Dendritic cell treated with granulocyte-macrophage colony-stimulating factor and Interleukin-4, amounts not matched to agents 40 ng/mL and 50 ng/mL, for 4 days (primary cell): Measurements from ENCODE around the gene BRAT1.
A peak's percentile ranks its signal among the peaks of the same experiment; 100 is the strongest.

Experiments used
- H3K27ac Mint-ChIP-seq: one replicate; pipeline ENCODE4 v1.8.0; 2022; ENCODE audit warnings: mild to moderate bottlenecking, mixed read lengths
- H3K27me3 Mint-ChIP-seq: one replicate; pipeline ENCODE4 v1.8.0; 2022; ENCODE audit warnings: mild to moderate bottlenecking, mixed read lengths
- H3K36me3 Mint-ChIP-seq: one replicate; pipeline ENCODE4 v1.8.0; 2022; ENCODE audit warnings: low read depth, mixed read lengths
- H3K4me1 Mint-ChIP-seq: one replicate; pipeline ENCODE4 v1.8.0; 2022; ENCODE audit warnings: low read depth, mixed read lengths
- H3K4me3 Mint-ChIP-seq: one replicate; pipeline ENCODE4 v1.8.0; 2022; ENCODE audit warnings: mild to moderate bottlenecking, moderate library complexity, mixed read lengths
- H3K9me3 Mint-ChIP-seq: one replicate; pipeline ENCODE4 v1.8.0; 2022; ENCODE audit warnings: mixed read lengths
- intact Hi-C: fragments of 100-400 bp; cut with micrococcal nuclease; formaldehyde crosslinking; loops from one replicate; pipeline ENCODE4 v1.15.0; 2022

Gene BRAT1

DNA sequence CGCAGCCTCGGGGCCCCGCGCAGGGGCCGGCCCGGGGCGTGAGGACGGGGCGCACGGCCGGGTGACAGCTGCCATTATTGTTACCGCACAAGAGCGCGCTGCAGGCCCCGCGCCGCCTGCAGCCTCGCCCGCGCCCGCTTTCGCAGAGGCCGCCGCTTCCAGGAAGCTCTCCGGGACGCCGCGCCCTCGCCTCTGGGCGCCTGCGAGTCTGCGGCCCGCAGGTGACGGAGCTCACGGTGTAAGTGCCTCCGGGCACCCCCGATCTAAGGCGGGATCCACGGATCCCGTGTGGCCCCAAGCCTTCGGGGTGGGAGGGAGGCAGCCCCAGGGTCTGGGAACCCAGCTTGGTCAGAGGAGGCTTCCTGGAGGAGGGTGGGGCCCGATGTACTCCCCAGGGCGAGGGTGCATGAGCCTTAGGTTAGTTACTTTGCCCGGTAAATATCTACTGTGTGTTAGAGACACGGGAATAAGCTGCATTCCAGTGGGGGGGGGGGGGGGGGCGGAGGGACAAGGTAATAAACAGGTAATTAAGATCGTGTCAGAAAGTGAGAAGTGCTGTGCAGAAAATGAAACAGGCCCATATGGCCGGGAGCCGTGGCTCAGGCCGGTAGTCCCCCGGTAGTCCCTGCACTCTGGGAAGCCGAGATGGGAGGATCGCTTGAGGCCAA, 4.1 kb upstream of the BRAT1 start:
- Mint-ChIP-seq H3K9me3 (no peaks in the 10 kb centered on the region), H3K27me3 (no peaks in the 10 kb centered on the region), H3K4me3 (peak overlapping the region; percentile 85), H3K27ac (peak overlapping the region; percentile 76), H3K36me3 (peaks cover 20% of the 10 kb centered on the region), H3K4me1 (peaks cover 40% of the 10 kb centered on the region)
- intact Hi-C loops: loop anchor here (5.0 kb wide), 3 partner anchors 37 to 83 kb away; partner anchors contain the start of gene GRIFIN

DNA sequence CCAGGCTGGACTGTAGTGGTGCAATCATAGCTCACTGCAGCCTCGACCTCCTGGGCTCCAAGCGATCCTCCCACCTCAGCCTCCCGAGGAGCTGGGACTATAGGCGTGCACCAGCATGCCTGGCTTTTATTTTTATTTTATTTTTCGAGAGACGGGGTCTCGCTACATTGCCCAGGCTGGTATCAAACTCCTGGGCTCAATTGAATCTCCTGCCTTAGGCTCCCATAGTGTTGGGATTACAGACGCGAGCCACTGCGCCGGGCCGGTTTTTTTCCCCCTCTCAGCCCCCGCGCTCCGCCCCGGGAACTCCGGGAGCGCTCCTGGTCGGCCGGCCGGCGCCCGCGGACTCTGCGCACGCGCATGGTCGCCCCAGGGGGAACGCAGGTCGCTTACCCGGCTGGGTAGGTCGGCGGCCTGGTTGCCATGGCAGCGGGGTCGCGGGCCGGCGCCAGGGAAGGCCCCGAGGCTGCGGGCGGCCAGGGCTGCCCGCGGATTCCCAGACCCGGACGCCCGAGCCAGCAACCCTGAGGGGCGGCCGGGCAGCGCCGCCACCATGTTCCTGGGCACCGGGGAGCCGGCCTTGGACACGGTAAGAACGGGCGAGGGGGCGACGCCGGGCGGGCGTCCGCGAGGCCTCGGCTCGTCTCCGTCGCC, 3.4 kb upstream of the BRAT1 start, which contains the start of gene IQCE:
Gene IQCE, plus strand, starts transcription at position 351 of the 654 bp plus-strand sequence. Its CDS starts 203 bp downstream, at position 554.
- no peaks in the 10 kb centered on the region for H3K27me3 Mint-ChIP-seq
- peaks cover 47% of the 10 kb centered on the region for H3K4me1 Mint-ChIP-seq
- peaks cover 22% of the 10 kb centered on the region for H3K36me3 Mint-ChIP-seq
- H3K4me3 Mint-ChIP-seq: peak within 1 kb of the TSS; percentile 85
- intact Hi-C loops: loop anchor here (5.0 kb wide), 3 partner anchors 36 to 84 kb away; partner anchors contain the start of gene GRIFIN
- no peaks in the 10 kb centered on the region for H3K9me3 Mint-ChIP-seq
- H3K27ac Mint-ChIP-seq: peak within 1 kb of the TSS; percentile 76

DNA sequence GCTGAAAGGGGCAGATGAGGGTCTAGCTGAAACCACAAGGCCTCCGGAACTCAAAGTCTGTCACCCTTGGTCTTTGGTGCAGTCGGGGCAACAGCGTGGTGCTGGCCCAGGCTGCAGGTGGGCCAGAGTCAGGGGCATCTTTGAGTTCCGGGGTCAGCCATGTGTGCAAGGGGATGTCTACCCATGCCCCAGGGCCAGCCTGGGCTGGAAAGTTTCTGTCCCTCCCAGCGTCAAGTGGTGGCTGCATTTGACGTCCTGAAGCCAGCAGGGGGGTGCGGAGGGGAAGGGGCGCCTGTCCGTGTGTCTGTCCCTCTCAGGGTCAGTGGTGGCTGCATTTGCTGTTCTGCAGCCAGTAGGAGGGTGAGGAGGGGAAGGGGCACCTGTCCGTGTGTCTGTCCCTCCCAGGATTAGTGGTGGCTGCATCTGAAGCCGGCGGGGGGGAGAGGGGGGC, 638 bp downstream of the BRAT1 start:
- Mint-ChIP-seq H3K27ac (peak overlapping the region; percentile 97), H3K9me3 (no peaks in the 10 kb centered on the region), H3K4me1 (peaks cover 48% of the 10 kb centered on the region), H3K36me3 (peaks cover 48% of the 10 kb centered on the region), H3K27me3 (no peaks in the 10 kb centered on the region), H3K4me3 (peak overlapping the region; percentile 86)
- intact Hi-C loops: loop anchor here (5.0 kb wide), 3 partner anchors 32 to 88 kb away; partner anchors contain the start of gene GRIFIN

DNA sequence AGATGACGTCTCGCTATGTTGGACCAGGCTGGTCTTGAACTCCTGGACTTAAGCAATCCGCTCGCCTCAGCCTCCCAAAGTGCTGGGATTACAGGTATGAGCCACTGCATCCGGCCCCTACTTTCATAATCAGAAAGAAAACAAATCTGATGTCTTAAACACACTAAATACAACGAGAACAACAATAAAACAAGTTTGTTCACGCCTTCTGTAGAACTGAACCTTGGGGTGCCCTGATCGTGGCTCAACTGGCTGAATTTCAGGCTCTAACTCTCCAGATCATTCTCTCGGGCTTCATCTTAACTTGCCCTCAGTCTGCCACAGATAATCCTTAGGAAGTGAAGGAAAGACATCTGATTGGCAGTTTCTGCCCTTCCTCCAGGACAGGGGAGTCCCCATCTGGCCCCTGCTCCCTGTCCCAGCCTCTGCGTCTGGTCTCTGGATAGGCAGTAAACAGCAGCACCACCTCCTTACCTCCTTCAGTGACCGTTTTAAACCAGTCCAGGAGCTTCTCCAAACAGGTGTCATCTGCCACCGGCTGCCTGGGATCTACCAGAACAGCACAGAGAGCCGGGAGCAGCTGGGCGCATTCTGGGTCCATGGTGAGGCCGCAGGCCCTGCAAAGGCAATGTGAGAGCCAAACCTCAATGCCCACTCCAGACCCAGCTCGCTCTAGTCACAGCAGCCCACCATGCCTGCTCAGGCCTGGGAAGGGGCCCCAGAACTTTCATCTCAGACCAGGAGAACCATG, 1.3 kb downstream of the BRAT1 start:
- peak overlapping the region; percentile 86 for H3K4me3 Mint-ChIP-seq
- peaks cover 55% of the 10 kb centered on the region for H3K36me3 Mint-ChIP-seq
- no peaks in the 10 kb centered on the region for H3K9me3 Mint-ChIP-seq
- H3K4me1 Mint-ChIP-seq: peaks cover 48% of the 10 kb centered on the region
- intact Hi-C loops: no loop called here
- H3K27me3 Mint-ChIP-seq: no peaks in the 10 kb centered on the region
- peak overlapping the region; percentile 97 for H3K27ac Mint-ChIP-seq

DNA sequence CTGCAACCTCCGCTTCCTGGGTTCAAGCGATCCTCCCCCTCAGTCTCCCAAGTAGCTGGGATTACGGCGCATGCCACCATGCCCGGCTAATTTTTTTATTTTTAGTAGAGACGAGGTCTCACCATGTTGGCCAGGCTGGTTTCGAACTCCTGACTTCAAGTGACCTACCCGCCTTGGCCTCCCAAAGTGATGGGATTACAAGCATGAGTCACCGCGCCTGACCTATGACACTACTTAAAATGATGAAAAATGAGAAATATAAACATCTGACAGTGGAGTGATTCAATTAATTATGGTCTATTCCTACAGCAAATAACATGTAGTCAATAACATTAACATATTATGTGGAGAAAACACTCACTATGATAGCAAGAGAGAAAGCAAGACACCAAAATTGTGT, 2.2 kb downstream of the BRAT1 start:
- intact Hi-C loops: no loop called here
- Mint-ChIP-seq H3K9me3 (no peaks in the 10 kb centered on the region), H3K36me3 (peaks cover 64% of the 10 kb centered on the region), H3K4me3 (no peak overlapping the region), H3K27ac (no peak overlapping the region), H3K27me3 (no peaks in the 10 kb centered on the region), H3K4me1 (peaks cover 41% of the 10 kb centered on the region)

DNA sequence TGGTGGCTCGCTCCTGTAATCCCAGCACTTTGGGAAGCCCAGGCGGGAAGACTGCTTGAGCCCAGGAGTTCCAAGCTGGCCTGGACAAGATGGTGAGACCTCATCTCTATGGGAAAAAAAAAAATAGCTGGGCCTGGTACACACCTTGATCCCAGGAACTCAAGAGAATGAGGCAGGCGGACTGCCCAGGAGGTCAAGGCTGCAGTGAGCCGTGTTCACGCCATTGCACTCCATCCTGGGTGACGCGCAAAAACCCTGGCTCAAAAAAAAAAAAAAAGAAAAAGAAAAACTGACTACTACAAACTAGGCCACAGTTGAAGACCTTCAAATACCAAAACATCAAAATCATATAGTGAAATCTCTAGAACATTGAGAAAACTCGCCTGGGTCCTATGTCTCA, 3.9 kb downstream of the BRAT1 start:
- H3K4me1 Mint-ChIP-seq: peaks cover 28% of the 10 kb centered on the region
- no peaks in the 10 kb centered on the region for H3K27me3 Mint-ChIP-seq
- no peak overlapping the region for H3K27ac Mint-ChIP-seq
- peaks cover 81% of the 10 kb centered on the region for H3K36me3 Mint-ChIP-seq
- no peak overlapping the region for H3K4me3 Mint-ChIP-seq
- intact Hi-C loops: no loop called here
- no peaks in the 10 kb centered on the region for H3K9me3 Mint-ChIP-seq

DNA sequence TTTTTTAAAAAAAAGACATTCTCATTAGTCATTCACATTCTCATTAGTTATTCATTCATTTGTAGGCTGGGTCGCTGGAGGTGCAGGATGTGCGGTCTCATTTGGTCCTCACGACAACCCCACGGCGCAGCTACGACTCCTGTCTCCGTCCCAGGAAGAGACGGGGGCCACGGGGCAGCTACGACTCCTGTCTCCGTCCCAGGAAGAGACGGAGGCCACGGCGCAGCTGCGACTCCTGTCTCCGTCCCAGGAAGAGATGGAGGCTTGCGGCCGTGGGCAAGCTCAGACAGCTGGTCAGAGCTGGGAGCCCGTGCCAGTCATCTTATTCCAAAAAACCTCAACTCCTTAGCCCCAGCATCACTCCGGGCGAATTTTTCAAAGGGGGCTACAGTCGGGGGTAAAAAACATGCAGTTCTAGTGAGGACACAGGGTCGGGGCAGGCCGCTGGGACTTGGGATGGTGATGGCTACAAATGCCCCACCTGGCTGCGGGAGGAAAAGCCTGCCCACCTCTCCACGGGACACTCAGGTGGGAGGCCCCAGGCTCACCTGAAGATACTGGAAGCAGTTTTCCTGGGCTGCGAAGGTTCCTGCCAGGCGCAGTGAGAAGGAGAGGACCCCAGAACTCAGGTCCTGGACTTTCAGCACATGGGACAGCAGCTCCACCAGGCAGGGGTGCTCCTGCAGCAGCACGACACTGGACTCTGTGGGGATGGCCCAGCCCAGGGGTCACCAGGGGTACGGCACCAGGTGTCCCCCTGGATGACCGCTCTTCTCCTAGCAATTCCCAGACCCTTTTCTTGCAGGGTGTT, 8.3 kb downstream of the BRAT1 start:
- Mint-ChIP-seq H3K4me3 (no peak overlapping the region), H3K9me3 (no peaks in the 10 kb centered on the region), H3K4me1 (peaks cover 27% of the 10 kb centered on the region), H3K27ac (no peak overlapping the region), H3K36me3 (peaks cover 99% of the 10 kb centered on the region), H3K27me3 (no peaks in the 10 kb centered on the region)
- intact Hi-C loops: no loop called here

DNA sequence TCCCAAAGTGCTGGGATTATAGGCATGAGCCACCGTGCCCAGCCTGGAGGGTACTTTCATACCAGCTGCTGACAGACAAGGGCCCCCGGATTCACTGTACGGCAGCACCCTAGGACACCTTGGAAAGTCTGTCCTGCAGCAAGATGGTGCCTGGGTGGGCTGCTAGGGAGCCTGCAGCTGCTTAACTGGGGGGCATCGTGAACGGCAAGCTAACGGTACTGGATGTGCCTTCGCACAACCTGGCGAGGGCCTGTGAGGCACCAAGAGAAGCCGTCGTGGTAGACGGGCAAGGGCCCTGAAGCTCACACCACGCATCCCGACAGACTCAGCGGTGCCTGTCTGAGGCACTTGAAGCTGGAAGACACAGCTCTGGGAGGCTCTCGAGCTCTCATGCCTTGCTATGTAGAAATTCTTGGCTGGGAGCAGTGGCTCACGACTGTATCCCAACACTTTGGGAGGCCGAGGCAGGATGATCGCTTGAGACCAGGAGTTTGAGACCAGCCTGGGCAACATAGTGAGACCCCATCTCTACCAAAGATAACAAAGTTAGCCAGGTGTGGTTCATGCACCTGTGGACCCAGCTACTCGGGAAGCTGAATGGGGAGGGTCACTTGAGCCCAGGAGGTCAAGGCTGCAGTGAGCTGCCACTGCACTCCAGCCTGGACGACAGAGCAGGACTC, 9.4 kb downstream of the BRAT1 start:
- Mint-ChIP-seq H3K4me1 (peaks cover 27% of the 10 kb centered on the region), H3K27me3 (no peaks in the 10 kb centered on the region), H3K36me3 (peaks cover 100% of the 10 kb centered on the region), H3K27ac (no peak overlapping the region), H3K4me3 (no peak overlapping the region), H3K9me3 (no peaks in the 10 kb centered on the region)
- intact Hi-C loops: no loop called here

DNA sequence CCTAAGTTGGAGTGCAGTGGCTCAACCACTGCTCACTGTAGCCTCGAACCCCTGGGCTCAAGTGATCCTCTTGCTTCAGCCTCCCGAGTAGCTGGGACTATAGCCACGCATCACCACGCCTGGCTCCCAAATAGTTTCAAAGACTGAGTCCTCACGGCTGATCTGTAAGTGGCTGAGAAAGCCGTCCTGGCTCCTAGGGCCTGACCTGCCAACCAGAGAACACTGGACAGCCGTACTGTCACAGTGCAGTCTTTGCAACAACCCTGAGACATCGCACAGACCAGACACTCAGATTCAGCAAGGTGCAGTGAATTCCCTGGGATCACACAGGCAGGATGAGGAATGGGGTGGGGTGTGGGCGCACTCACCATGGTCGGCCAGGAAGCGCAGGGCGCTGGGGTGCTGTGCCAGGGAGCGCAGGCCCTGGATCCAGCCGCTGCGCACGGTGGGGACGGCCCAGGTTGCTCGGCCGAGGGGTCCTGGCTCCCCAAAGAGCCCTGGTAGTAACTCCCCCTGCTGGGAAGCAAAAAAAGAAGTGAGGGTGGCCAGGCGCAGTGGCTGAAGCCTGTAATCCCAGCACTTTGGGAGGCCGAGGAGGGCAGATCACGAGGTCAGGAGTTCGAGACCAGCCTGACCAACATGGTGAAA, 10.7 kb downstream of the BRAT1 start:
- H3K4me1 Mint-ChIP-seq: peaks cover 25% of the 10 kb centered on the region
- H3K36me3 Mint-ChIP-seq: peaks cover 100% of the 10 kb centered on the region
- no peaks in the 10 kb centered on the region for H3K27me3 Mint-ChIP-seq
- intact Hi-C loops: no loop called here
- no peak overlapping the region for H3K4me3 Mint-ChIP-seq
- no peaks in the 10 kb centered on the region for H3K9me3 Mint-ChIP-seq
- H3K27ac Mint-ChIP-seq: peak overlapping the region; percentile 70

DNA sequence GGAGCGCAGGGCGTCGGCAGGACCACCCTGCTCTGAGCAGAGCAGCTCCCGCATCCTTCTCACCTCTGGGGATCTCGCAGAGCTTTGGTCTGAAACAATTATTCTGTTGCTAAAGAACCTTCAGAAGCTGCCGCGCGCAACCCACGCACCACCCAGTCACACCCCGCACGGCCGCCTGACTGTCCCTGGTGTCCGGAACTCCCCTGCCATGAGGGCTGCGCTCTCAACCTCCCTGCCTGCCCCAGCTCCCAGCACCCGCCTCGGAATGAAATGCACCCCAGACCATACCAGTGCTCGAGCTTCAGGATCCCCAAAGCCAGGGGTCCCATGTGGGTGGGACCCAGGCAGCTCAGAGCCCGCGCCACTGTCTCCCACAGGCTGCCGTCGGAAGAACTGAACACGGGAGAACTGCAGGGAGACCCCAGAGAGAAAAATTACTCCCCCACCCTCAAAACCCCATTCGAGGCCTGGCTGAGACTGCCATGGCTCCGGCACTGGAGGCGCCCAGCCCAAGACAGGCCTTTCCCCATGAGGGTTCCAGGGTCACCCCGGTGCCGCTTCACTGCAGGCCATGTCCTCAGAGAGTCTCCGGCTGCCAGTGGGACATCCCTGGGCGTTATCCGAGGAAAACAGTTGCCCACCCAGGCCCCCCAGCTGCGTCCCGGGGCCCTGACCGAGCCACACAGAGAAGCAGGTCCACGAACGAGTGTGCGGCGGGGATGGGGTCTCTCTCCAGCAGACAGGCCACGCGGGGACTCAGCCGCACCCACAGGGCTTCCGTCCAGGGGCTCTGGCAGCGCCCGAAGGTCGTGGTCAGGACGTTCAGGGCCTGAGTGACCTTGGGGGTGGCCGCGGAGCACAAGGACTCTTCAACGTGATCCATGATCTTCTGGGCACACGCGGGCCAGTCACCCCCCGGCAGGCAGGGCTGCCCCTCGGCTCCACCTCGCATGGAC, 12.1 kb downstream of the BRAT1 start:
- no peaks in the 10 kb centered on the region for H3K27me3 Mint-ChIP-seq
- intact Hi-C loops: no loop called here
- H3K36me3 Mint-ChIP-seq: peaks cover 100% of the 10 kb centered on the region
- H3K4me1 Mint-ChIP-seq: peaks cover 21% of the 10 kb centered on the region
- H3K4me3 Mint-ChIP-seq: no peak overlapping the region
- peak overlapping the region; percentile 70 for H3K27ac Mint-ChIP-seq
- no peaks in the 10 kb centered on the region for H3K9me3 Mint-ChIP-seq

DNA sequence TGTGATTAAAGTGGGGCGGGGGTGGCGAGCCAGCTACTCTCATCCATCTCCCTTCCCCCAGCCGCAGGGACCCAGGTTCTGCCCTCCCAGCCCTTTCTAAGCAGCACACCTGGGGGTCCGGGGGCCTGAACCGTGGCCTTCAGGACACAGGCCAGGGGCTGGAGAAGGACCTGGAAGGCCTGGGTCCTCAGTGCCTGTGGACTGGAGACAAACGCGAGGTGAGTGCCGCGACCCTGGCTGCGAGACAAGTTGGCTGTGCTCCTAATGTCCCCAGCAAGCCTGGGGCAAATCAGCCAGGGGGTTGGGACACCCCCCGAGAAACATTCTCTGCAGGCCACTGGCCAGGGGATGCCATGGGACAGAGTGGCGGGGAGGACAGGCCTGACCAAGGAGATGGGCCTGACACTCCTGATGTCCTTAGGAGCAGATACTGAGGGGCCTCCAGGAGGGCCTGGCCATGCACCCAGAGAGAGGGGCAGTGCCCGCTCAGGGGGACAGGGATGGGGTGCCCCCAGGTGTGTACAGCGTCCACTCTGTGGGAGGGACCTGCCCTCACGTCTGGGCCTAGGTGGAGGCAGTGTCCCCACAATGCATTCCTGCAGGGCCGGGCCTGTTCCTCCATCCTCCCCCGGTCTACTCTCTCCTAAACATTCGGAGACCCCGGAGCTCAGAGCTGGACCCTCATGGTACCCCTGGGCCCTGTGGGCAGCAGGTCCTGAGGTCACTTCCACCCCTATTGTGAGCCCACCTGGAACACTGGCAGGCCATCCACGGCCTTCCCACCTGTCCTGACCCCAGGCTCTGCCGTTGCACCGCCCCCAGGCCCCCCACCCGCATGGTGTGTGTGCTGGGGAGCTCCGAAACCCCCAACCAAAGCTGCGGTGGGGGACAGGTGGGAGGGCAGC, 13.1 kb downstream of the BRAT1 start:
- no peaks in the 10 kb centered on the region for H3K9me3 Mint-ChIP-seq
- intact Hi-C loops: no loop called here
- H3K4me3 Mint-ChIP-seq: no peak overlapping the region
- no peak overlapping the region for H3K27ac Mint-ChIP-seq
- peaks cover 100% of the 10 kb centered on the region for H3K36me3 Mint-ChIP-seq
- no peaks in the 10 kb centered on the region for H3K27me3 Mint-ChIP-seq
- peaks cover 21% of the 10 kb centered on the region for H3K4me1 Mint-ChIP-seq
